Measurements from ENCODE around the gene THOC5.

Gene THOC5

DNA sequence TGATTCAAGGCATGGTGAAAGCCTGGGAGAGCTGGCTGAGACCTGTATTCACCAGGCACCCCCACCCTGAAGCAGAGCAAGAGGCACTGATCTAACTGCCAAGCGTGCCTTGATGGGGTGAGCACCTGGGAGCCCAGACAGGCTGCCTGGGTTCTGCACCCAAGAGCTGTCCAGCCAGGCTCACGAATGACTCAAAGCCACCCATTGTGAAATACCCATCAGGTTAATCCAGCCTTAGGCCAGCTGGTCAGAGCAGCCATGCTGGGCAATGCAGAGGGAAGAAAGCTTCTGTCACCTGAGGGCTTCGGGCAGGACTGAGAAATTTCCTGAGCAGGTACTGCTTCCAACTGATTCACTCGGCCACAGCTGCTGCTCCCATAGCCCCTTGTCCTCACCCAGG is 22.1 kb downstream of the THOC5 start:
- no peak for TF ChIP-seq EZH2phosphoT487 (IDR thresholded peaks at IDR 0.05; ENCODE audit: borderline replicate concordance)
- Histone ChIP-seq H4K20me1 (ENCODE audit: insufficient read depth, low read length, poor library complexity, severe bottlenecking) (no peaks in the 10 kb centered on the region), H3K9me3 (ENCODE audit: insufficient read depth, low read depth, low read length) (no peaks in the 10 kb centered on the region), H3K4me2 (ENCODE audit: low read depth, low read length, poor library complexity, severe bottlenecking) (no peak overlapping the region), H2AFZ (ENCODE audit: low read length) (no peak overlapping the region), H3K9ac (ENCODE audit: low read depth, low read length, poor library complexity, severe bottlenecking) (no peak overlapping the region), H3K4me3 (ENCODE audit: low read length, poor library complexity, severe bottlenecking) (no peak overlapping the region), H3K79me2 (ENCODE audit: insufficient read depth, low read length) (no peaks in the 10 kb centered on the region), H3F3A (ENCODE audit: low read depth) (no peaks in the 10 kb centered on the region), H3K4me1 (ENCODE audit: insufficient read depth, low read length, poor library complexity, severe bottlenecking) (peaks cover 13% of the 10 kb centered on the region), H3K9me2 (replicated peaks; ENCODE audit: low read depth, low read length) (no peaks in the 10 kb centered on the region), H3K36me3 (ENCODE audit: insufficient read depth, low read length) (peaks cover 82% of the 10 kb centered on the region), H3K27me3 (ENCODE audit: insufficient read depth, low read length, poor library complexity, severe bottlenecking) (no peaks in the 10 kb centered on the region)

DNA sequence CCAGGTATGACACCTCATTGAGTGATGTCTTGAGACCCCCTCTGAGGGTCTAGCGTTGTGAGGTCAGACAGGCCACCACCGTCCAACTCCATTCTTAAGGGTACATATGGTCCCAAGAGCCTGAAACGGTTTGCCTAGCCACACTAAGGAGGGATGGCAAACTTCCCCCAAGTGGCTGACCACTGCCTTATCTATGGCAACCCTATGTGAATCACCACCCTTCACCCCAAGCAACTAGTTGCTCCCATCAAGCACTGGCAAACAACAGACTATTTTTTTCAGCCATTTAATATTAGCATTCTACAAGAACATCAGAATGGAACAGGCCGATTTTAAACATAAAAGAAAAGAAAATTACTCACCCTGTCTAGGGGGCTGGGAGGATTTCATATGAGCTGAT is 22.8 kb downstream of the THOC5 start:
- no peaks in the 10 kb centered on the region for H3K79me2 ChIP-seq (ENCODE audit: insufficient read depth, low read length)
- no peaks in the 10 kb centered on the region for H3K9me3 ChIP-seq (ENCODE audit: insufficient read depth, low read depth, low read length)
- no peak overlapping the region for H3K9ac ChIP-seq (ENCODE audit: low read depth, low read length, poor library complexity, severe bottlenecking)
- H3K36me3 ChIP-seq (ENCODE audit: insufficient read depth, low read length), result peaks cover 81% of the 10 kb centered on the region
- no peak overlapping the region for H3K4me2 ChIP-seq (ENCODE audit: low read depth, low read length, poor library complexity, severe bottlenecking)
- no peaks in the 10 kb centered on the region for H3F3A ChIP-seq (ENCODE audit: low read depth)
- H3K9me2 ChIP-seq (replicated peaks; ENCODE audit: low read depth, low read length), result no peaks in the 10 kb centered on the region
- no peak overlapping the region for H2AFZ ChIP-seq (ENCODE audit: low read length)
- TF ChIP-seq, protein P1, sequence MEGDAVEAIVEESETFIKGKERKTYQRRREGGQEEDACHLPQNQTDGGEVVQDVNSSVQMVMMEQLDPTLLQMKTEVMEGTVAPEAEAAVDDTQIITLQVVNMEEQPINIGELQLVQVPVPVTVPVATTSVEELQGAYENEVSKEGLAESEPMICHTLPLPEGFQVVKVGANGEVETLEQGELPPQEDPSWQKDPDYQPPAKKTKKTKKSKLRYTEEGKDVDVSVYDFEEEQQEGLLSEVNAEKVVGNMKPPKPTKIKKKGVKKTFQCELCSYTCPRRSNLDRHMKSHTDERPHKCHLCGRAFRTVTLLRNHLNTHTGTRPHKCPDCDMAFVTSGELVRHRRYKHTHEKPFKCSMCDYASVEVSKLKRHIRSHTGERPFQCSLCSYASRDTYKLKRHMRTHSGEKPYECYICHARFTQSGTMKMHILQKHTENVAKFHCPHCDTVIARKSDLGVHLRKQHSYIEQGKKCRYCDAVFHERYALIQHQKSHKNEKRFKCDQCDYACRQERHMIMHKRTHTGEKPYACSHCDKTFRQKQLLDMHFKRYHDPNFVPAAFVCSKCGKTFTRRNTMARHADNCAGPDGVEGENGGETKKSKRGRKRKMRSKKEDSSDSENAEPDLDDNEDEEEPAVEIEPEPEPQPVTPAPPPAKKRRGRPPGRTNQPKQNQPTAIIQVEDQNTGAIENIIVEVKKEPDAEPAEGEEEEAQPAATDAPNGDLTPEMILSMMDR (conservative IDR thresholded peaks at IDR 0.05; ENCODE audit: low read length), result no peak
- TF ChIP-seq EZH2phosphoT487 (IDR thresholded peaks at IDR 0.05; ENCODE audit: borderline replicate concordance), result no peak
- no peaks in the 10 kb centered on the region for H4K20me1 ChIP-seq (ENCODE audit: insufficient read depth, low read length, poor library complexity, severe bottlenecking)
- peaks cover 6% of the 10 kb centered on the region for H3K4me1 ChIP-seq (ENCODE audit: insufficient read depth, low read length, poor library complexity, severe bottlenecking)
- H3K27me3 ChIP-seq (ENCODE audit: insufficient read depth, low read length, poor library complexity, severe bottlenecking), result no peaks in the 10 kb centered on the region
- no peak overlapping the region for H3K4me3 ChIP-seq (ENCODE audit: low read length, poor library complexity, severe bottlenecking)

DNA sequence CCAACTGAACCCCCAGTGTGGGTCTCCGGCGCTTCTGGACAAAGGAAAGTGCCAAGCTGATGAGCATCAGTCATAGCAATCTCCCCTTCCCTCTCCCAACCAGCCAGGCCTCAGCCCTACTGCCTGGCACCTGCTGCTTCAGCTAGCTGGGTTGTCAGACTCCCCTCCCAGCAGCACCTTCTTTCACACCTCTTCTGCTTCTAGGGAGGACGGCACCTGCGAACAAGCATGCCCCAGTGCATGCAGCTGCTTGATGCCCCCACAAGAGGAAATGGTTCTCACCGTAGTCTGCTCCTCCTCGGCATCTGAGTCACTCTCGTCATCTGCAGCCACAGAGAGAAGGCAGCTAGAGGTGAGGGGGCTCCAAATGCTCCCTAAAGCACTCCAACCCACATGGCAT is 25.4 kb downstream of the THOC5 start:
- no peaks in the 10 kb centered on the region for H3K9me3 ChIP-seq (ENCODE audit: insufficient read depth, low read depth, low read length)
- no peaks in the 10 kb centered on the region for H3K4me1 ChIP-seq (ENCODE audit: insufficient read depth, low read length, poor library complexity, severe bottlenecking)
- no peaks in the 10 kb centered on the region for H3K9me2 ChIP-seq (replicated peaks; ENCODE audit: low read depth, low read length)
- no peak for TF ChIP-seq EZH2phosphoT487 (IDR thresholded peaks at IDR 0.05; ENCODE audit: borderline replicate concordance)
- TF ChIP-seq, protein P1 (conservative IDR thresholded peaks at IDR 0.05; ENCODE audit: low read length), result no peak
- H3K79me2 ChIP-seq (ENCODE audit: insufficient read depth, low read length), result no peaks in the 10 kb centered on the region
- no peak overlapping the region for H3K4me3 ChIP-seq (ENCODE audit: low read length, poor library complexity, severe bottlenecking)
- H3K36me3 ChIP-seq (ENCODE audit: insufficient read depth, low read length), result peaks cover 86% of the 10 kb centered on the region; the same call in 1 of the 2 replicates
- H3F3A ChIP-seq (ENCODE audit: low read depth), result no peaks in the 10 kb centered on the region
- H4K20me1 ChIP-seq (ENCODE audit: insufficient read depth, low read length, poor library complexity, severe bottlenecking), result no peaks in the 10 kb centered on the region
- no peak overlapping the region for H3K4me2 ChIP-seq (ENCODE audit: low read depth, low read length, poor library complexity, severe bottlenecking)
- H3K27me3 ChIP-seq (ENCODE audit: insufficient read depth, low read length, poor library complexity, severe bottlenecking), result no peaks in the 10 kb centered on the region
- H2AFZ ChIP-seq (ENCODE audit: low read length), result no peak overlapping the region
- no peak overlapping the region for H3K9ac ChIP-seq (ENCODE audit: low read depth, low read length, poor library complexity, severe bottlenecking)

DNA sequence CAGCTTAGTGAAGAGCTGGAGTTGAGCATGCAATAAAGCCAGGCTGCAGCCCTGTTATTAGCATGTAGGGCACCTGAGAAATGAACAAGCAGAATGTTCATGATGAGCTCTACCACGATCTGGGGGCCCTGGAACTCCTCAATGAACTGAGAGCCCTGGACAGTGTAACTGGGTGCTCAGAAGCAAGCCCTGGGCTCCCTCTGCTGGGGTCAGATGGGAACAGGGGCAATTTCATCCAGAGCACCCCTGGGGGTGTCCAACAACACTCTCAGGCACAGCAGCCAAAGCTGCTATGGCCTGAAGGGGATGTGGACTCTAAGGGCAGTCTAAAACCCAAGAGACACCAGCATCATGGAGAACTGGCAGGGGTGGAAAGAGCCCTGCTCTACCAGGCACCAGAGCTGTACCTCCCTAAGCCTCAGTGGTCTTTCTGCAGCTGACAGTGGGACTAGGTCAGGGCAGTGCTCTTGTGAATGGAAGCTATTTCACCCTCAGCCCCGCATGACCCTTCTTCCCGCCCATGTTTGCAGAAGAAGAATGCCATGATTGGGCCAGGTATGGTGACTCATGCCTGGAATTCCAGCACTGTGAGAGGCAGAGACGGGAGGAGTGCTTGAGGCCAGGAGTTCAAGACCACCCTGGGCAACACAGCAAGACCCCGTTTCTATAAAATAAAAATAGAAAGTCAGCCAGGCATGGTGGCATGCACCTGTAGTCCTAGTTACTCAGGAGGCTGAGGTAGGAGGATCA is 28.9 kb downstream of the THOC5 start:
- no peaks in the 10 kb centered on the region for H3K4me1 ChIP-seq (ENCODE audit: insufficient read depth, low read length, poor library complexity, severe bottlenecking)
- no peak overlapping the region for H2AFZ ChIP-seq (ENCODE audit: low read length)
- no peaks in the 10 kb centered on the region for H3F3A ChIP-seq (ENCODE audit: low read depth)
- H3K27me3 ChIP-seq (ENCODE audit: insufficient read depth, low read length, poor library complexity, severe bottlenecking), result no peaks in the 10 kb centered on the region
- H3K4me2 ChIP-seq (ENCODE audit: low read depth, low read length, poor library complexity, severe bottlenecking), result no peak overlapping the region
- H3K36me3 ChIP-seq (ENCODE audit: insufficient read depth, low read length), result peaks cover 85% of the 10 kb centered on the region; the same call in 1 of the 2 replicates
- no peak overlapping the region for H3K4me3 ChIP-seq (ENCODE audit: low read length, poor library complexity, severe bottlenecking)
- H3K9me2 ChIP-seq (replicated peaks; ENCODE audit: low read depth, low read length), result no peaks in the 10 kb centered on the region
- TF ChIP-seq EZH2phosphoT487 (IDR thresholded peaks at IDR 0.05; ENCODE audit: borderline replicate concordance), result no peak
- TF ChIP-seq, protein P1 (conservative IDR thresholded peaks at IDR 0.05; ENCODE audit: low read length), result peak; percentile 60
- H4K20me1 ChIP-seq (ENCODE audit: insufficient read depth, low read length, poor library complexity, severe bottlenecking), result no peaks in the 10 kb centered on the region
- no peaks in the 10 kb centered on the region for H3K9me3 ChIP-seq (ENCODE audit: insufficient read depth, low read depth, low read length)
- H3K9ac ChIP-seq (ENCODE audit: low read depth, low read length, poor library complexity, severe bottlenecking), result no peak overlapping the region
- no peaks in the 10 kb centered on the region for H3K79me2 ChIP-seq (ENCODE audit: insufficient read depth, low read length)
